ENCODE results near the gene C20orf202.

The C20orf202 gene

GRCh38 chr20:1202762-1203504, at the start of gene C20orf202:
Gene C20orf202 (plus strand): TSS chr20:1203454. CDS start chr20:1203586, 132 bp downstream.
- no peaks in the 10 kb centered on the region for H3K36me3 Mint-ChIP-seq
- no peaks in the 10 kb centered on the region for H3K9me3 Mint-ChIP-seq
- no peak within 1 kb of the TSS for H3K4me3 Mint-ChIP-seq
- ATAC-seq = no peak
- H3K4me1 Mint-ChIP-seq = no peaks in the 10 kb centered on the region
- H3K27ac Mint-ChIP-seq = no peak within 1 kb of the TSS
- no peak for DNase-seq (ENCODE audit: low spot score in 2 of 2)

GRCh38 chr20:1154226-1154625, 49.0 kb upstream of the C20orf202 start:
- H3K9me3 Mint-ChIP-seq = no peaks in the 10 kb centered on the region
- no peak overlapping the region for H3K27ac Mint-ChIP-seq
- DNase-seq (ENCODE audit: low spot score in 2 of 2) (no peak), ATAC-seq (no peak)
- peaks cover 21% of the 10 kb centered on the region for H3K4me1 Mint-ChIP-seq
- H3K4me3 Mint-ChIP-seq = no peak overlapping the region
- peaks cover 66% of the 10 kb centered on the region for H3K36me3 Mint-ChIP-seq

- ATAC-seq = no peak
- Mint-ChIP-seq H3K4me3 (no peak overlapping the region), H3K27ac (no peak overlapping the region), H3K4me1 (peaks cover 19% of the 10 kb centered on the region), H3K36me3 (peaks cover 68% of the 10 kb centered on the region), H3K9me3 (no peaks in the 10 kb centered on the region)
- DNase-seq (ENCODE audit: low spot score in 2 of 2) = no peak
These were observed 48.6 kb upstream of the C20orf202 start for GRCh38 chr20:1154691-1155090.

GRCh38 chr20:1155342-1155741, 47.9 kb upstream of the C20orf202 start:
- Mint-ChIP-seq H3K9me3 (no peaks in the 10 kb centered on the region), H3K27ac (no peak overlapping the region), H3K4me3 (no peak overlapping the region), H3K4me1 (peaks cover 14% of the 10 kb centered on the region), H3K36me3 (peaks cover 70% of the 10 kb centered on the region)
- DNase-seq (ENCODE audit: low spot score in 2 of 2) (peak in 1 of 2 donors; percentile 10), ATAC-seq (no peak)

DNA sequence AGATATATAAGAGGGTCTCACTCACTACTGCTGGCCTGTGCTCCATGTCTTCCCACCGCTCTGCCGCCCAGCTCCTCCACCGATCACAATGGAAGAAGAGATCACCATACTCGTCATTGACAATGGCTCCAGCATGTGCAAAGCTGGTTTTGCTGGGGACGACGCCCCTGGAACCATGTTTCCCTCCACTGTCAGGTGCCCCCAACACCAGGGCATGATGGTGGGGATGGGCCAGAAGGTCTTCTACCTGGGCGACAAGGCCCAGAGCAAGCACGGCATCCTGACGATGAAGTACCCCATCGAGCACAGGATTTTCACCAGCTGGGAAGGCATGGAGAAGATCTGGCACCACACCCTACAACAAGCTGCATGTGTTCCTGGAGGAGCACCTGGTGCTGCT, 42.8 kb upstream of the C20orf202 start:
- H3K4me1 Mint-ChIP-seq = peaks cover 10% of the 10 kb centered on the region
- H3K36me3 Mint-ChIP-seq = peaks cover 81% of the 10 kb centered on the region
- no peak overlapping the region for H3K27ac Mint-ChIP-seq
- no peak overlapping the region for H3K4me3 Mint-ChIP-seq
- no peaks in the 10 kb centered on the region for H3K9me3 Mint-ChIP-seq
- ATAC-seq = no peak
- DNase-seq (ENCODE audit: low spot score in 2 of 2) = no peak

DNA sequence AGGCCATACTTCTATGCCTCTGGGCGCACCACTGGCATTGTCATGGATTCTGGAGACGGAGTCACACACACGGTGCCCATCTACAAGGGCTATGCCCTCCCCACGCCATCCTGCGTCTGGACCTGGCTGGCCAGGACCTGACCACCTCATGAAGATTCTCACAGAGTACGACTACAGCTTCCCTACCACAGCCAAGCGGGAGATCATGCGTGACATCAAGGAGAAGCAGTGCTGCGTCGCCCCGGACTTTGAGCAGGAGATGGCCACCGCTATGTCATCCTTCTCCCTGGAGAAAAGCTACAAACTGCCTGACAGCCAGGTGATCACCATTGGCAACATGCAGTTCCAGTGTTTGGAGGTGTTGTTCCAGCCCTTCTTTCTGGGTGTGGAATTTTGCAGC, 42.3 kb upstream of the C20orf202 start:
- no peak for ATAC-seq
- Mint-ChIP-seq H3K36me3 (peaks cover 83% of the 10 kb centered on the region), H3K9me3 (no peaks in the 10 kb centered on the region), H3K27ac (no peak overlapping the region), H3K4me3 (no peak overlapping the region), H3K4me1 (peaks cover 10% of the 10 kb centered on the region)
- no peak for DNase-seq (ENCODE audit: low spot score in 2 of 2)

- no peak overlapping the region for H3K27ac Mint-ChIP-seq
- peaks cover 93% of the 10 kb centered on the region for H3K36me3 Mint-ChIP-seq
- ATAC-seq = no peak
- no peaks in the 10 kb centered on the region for H3K9me3 Mint-ChIP-seq
- peaks cover 15% of the 10 kb centered on the region for H3K4me1 Mint-ChIP-seq
- DNase-seq (ENCODE audit: low spot score in 2 of 2) = no peak
- no peak overlapping the region for H3K4me3 Mint-ChIP-seq
These were observed 40.1 kb upstream of the C20orf202 start for GRCh38 chr20:1163105-1163504.

DNA sequence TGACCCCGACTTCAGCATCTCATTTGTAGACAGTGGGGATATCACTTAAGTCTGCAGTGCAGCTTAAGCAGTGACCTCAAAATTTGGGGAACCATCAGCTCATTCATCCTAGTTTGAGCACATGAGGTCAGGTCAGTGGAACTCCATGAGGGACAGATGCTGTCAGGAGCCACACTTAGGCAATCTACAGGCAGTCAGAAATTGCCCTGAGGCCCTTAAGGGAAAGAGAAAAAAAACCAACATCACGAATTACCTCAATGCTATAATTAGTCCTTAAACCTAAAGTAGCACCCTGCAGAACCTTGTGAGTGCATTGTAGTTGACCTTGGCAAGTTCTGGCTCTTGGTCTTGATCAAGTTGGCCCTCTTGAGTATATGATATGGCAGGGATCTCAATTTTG, 39.6 kb upstream of the C20orf202 start:
- H3K9me3 Mint-ChIP-seq = no peaks in the 10 kb centered on the region

DNA sequence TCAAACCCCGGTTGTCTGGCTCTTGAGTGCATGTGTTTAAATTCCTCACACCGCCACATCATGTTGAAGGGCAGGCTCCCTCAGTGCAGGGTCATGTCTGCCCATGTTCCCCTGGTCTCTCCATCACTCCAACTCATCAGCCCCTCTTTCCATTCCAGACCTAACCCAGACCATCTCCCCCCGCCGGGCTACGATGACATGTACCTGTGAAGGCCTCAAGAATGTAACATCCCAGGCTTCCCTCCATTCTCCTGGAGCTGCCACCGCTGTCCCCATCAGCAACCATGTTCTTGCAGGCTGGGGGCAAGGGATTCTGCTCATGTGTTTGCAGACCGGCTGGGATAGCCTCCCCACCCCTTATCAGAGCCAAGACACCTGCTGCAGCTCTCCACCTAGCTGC, 38.4 kb upstream of the C20orf202 start:
- Mint-ChIP-seq H3K4me3 (no peak overlapping the region), H3K27ac (no peak overlapping the region), H3K36me3 (peaks cover 98% of the 10 kb centered on the region), H3K9me3 (no peaks in the 10 kb centered on the region), H3K4me1 (peaks cover 15% of the 10 kb centered on the region)
- ATAC-seq = no peak
- no peak for DNase-seq (ENCODE audit: low spot score in 2 of 2)

More for the DNA sequence above, 39.6 kb upstream of the C20orf202 start:
- Mint-ChIP-seq H3K4me3 (no peak overlapping the region), H3K4me1 (peaks cover 15% of the 10 kb centered on the region), H3K36me3 (peaks cover 97% of the 10 kb centered on the region), H3K27ac (no peak overlapping the region)
- DNase-seq (ENCODE audit: low spot score in 2 of 2) = no peak
- ATAC-seq = no peak

- Mint-ChIP-seq H3K4me1 (peaks cover 14% of the 10 kb centered on the region), H3K36me3 (peaks cover 94% of the 10 kb centered on the region), H3K27ac (peak overlapping the region; percentile 11), H3K4me3 (no peak overlapping the region), H3K9me3 (no peaks in the 10 kb centered on the region)
- DNase-seq (ENCODE audit: low spot score in 2 of 2) = no peak
- ATAC-seq = no peak
These were observed 37.7 kb upstream of the C20orf202 start for GRCh38 chr20:1165521-1165920.

- Mint-ChIP-seq H3K27ac (peak overlapping the region; percentile 11), H3K4me3 (no peak overlapping the region), H3K36me3 (peaks cover 89% of the 10 kb centered on the region), H3K4me1 (peaks cover 9% of the 10 kb centered on the region), H3K9me3 (no peaks in the 10 kb centered on the region)
- no peak for ATAC-seq
- no peak for DNase-seq (ENCODE audit: low spot score in 2 of 2)
These were observed 37.3 kb upstream of the C20orf202 start for GRCh38 chr20:1165941-1166340.

DNA sequence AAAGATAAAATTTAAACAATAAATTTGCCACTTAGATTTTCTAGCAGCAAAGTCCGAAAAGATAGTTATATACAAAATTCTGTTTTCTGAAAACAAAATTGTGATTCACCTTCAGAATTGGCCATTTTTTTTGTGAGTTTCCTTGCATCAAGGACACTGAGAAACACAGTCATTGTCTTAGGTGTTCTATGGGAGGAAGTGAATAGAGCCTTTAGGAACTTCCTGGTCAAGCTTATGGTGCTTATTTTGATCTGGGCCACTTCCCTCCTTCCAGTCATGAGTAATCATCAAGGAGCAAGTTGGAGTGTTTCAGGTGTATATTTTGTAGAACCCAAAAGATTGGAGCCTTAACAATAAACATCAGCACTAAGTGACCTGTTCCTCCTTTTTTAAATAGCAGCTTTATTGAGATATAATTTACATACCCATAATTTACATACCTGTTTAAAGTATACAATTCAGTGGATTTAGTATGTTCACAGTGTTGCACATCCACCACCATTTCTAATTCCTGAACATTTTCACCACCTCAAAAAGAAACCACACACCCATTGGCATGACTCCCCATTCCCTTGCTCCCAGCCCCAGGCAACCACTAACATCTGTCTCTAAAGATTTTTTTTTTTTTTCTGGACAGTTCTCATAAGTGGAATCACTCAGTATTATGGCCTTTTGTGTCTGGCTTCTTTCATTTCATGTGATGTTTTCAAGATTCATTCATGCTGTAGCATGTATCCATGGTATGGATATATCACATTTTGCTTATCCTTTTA, 36.1 kb upstream of the C20orf202 start:
- Mint-ChIP-seq H3K4me3 (no peak overlapping the region), H3K27ac (no peak overlapping the region), H3K9me3 (no peaks in the 10 kb centered on the region), H3K4me1 (peaks cover 5% of the 10 kb centered on the region), H3K36me3 (peaks cover 88% of the 10 kb centered on the region)
- DNase-seq (ENCODE audit: low spot score in 2 of 2) (no peak), ATAC-seq (no peak)

- Mint-ChIP-seq H3K27ac (no peak overlapping the region), H3K36me3 (peaks cover 82% of the 10 kb centered on the region), H3K4me1 (peaks cover 5% of the 10 kb centered on the region), H3K4me3 (no peak overlapping the region), H3K9me3 (no peaks in the 10 kb centered on the region)
- ATAC-seq (no peak), DNase-seq (ENCODE audit: low spot score in 2 of 2) (no peak)
These were observed 34.0 kb upstream of the C20orf202 start for GRCh38 chr20:1169224-1169623.

GRCh38 chr20:1171461-1172093, 31.7 kb upstream of the C20orf202 start:
- Mint-ChIP-seq H3K4me3 (no peak overlapping the region), H3K4me1 (peaks cover 5% of the 10 kb centered on the region), H3K36me3 (peaks cover 63% of the 10 kb centered on the region), H3K9me3 (no peaks in the 10 kb centered on the region), H3K27ac (no peak overlapping the region)
- DNase-seq (ENCODE audit: low spot score in 2 of 2) (no peak), ATAC-seq (no peak)

GRCh38 chr20:1173698-1174097, 29.6 kb upstream of the C20orf202 start:
- peak overlapping the region; percentile 40 for H3K27ac Mint-ChIP-seq
- no peaks in the 10 kb centered on the region for H3K9me3 Mint-ChIP-seq
- no peak overlapping the region for H3K4me3 Mint-ChIP-seq
- DNase-seq (ENCODE audit: low spot score in 2 of 2) = no peak
- ATAC-seq = no peak
- H3K4me1 Mint-ChIP-seq = no peaks in the 10 kb centered on the region
- H3K36me3 Mint-ChIP-seq = peaks cover 42% of the 10 kb centered on the region
